Glomerular visceral epithelial cell (primary cell): ENCODE data around the gene KLK15.

ENCODE experiments used
- DNase-seq: peaks from one replicate; pipeline ENCODE4 v3.0.0-alpha.2; 2016; ENCODE audit errors: extremely low spot score

Gene KLK15

DNA sequence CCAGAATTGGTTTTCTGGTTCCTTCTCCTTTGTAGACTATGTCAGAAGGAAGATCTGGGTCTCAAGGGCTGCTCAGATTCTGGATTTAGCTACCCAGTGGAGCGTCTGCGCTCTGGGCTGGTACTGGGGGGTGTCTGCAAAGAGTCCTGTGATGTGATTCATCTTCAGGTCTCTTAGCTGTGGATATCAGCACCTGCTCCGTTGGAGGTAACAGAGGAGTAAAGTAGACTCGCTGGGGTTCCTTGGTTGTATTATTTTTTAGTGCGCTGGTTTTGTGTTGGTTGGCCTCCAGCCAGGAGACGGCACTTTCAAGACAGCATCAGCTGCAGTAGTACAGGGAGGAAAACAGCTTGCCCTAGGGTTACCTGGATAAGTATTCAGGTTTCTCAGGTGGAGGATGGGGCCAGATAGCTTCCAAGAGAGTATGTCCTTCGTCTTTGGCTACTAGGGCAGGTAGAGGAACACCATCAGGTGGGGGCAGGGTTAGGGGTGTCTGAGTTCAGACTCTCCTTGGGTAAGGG lies 10.4 kb upstream of the KLK15 start:
- DNase-seq: no peak

- no peak for DNase-seq
Measured at GRCh38 chr19:50843205-50843604, 9.8 kb upstream of the KLK15 start.

- no peak for DNase-seq
Measured at GRCh38 chr19:50842130-50842529, 8.8 kb upstream of the KLK15 start.

- no peak for DNase-seq
Measured at GRCh38 chr19:50839712-50840655, 6.6 kb upstream of the KLK15 start.

- DNase-seq: no peak
Measured at GRCh38 chr19:50838239-50838638, 4.9 kb upstream of the KLK15 start.

DNA sequence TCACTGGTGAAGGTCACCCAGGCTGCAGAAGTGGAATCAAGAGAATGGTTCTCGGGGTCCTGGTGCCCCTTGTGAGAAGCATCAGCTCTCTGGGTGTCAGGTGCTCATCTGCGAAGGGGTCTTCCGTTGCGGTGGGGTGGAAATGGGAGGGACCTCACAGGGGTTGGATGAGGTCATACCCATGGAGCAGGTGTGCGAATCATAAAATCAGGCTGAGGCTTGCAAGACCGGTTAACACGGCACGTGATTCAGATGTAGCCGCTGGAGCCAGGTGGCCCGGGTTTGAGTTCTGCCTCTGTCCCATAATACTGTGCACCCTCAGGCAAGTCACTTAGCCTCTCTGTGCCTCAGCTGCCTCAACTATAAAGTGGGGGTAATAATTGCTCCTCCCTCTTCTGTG lies 3.9 kb upstream of the KLK15 start:
- DNase-seq: no peak

DNA sequence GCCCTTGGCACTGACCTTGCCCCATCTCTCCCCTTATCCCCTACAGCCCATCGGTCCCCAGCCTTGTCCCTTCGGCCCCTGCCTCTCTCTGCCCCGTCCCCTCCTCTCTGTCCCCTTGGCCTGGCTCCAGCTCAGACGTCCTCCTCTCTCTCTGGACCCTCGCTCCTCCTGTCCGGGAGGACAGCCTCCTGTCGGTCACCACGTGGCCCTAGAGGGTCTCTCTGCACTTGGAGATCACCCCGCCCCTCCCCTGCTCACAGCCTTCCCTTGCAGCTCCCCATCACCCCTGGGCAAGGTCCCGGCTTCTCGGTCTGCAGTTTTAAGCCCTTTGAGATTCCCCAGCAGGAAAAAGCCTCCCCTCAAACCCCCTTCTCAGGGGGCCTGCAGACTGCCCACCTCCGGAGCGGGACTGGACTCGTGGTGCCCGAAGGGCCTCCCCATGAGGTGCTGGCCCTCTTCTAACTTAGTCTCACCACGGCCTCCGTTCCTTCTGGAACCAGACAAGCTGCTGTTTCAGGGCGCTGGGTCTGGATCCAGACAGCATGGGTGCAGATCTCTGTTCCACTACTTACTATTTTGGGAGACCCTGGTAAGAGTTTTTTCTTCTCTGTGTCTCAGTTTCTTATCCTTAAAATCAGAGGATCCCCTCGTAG lies 3.3 kb upstream of the KLK15 start:
- DNase-seq: no peak

- peak; percentile 66 for DNase-seq
Measured at GRCh38 chr19:50835785-50836542, 2.6 kb upstream of the KLK15 start.

GRCh38 chr19:50835103-50835784 lies 1.9 kb upstream of the KLK15 start:
- DNase-seq: no peak

DNA sequence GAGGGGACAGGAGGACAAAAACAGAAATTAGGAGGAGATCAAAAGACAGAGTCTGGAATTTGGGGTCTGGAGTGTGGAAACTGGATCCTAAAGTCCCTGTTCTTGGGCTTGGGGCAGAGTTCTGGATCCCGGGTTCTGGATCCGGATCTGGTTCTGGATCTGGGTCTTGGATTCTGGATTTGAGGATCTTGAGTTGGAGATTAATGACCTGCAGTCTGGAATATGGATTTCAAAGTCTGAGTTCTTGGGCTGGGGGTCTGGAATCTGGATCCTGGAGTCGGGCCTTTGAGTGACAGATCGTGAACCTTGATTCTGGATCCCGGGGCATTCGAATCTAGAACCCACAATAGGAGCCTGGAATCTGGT lies 411 bp upstream of the KLK15 start:
- DNase-seq: no peak

DNA sequence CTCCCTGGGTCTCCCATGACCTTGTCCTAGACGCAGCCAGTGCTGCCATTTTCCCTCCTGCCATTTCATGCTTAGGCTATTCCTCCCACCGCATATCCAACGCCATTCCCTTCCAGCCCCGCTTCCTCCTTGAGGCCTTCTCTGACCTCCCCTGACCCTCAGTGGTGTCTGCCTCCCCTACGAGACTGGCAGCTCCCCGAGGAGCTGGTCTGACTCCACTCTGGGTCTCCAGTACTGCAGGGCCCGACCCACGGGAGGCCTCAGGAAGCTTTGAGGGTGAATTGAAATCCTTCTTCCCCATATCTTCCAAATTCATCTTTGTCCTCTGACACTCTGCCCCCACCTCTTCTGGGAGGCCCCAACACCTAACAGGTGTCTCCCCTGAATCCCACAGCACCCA lies 708 bp downstream of the KLK15 start:
- no peak for DNase-seq

DNA sequence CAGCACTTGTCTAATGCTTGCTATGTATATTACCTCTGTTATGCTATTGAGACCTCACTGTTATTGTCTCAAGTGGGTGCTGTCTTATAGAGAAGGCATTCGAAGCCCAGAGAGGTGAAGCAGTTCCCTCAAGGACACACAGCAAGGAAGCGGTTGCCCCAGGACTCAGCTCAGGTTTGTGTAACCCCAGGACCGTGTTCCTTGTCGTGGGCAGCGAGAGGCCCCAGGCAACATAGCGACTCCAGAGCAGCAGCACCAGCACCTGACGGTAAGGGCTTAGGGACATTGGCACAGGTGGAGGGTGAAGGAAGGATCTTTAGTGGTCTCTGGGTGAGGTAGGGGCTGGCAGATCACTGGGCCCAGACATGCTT lies 2.4 kb downstream of the KLK15 start:
- no peak for DNase-seq

DNA sequence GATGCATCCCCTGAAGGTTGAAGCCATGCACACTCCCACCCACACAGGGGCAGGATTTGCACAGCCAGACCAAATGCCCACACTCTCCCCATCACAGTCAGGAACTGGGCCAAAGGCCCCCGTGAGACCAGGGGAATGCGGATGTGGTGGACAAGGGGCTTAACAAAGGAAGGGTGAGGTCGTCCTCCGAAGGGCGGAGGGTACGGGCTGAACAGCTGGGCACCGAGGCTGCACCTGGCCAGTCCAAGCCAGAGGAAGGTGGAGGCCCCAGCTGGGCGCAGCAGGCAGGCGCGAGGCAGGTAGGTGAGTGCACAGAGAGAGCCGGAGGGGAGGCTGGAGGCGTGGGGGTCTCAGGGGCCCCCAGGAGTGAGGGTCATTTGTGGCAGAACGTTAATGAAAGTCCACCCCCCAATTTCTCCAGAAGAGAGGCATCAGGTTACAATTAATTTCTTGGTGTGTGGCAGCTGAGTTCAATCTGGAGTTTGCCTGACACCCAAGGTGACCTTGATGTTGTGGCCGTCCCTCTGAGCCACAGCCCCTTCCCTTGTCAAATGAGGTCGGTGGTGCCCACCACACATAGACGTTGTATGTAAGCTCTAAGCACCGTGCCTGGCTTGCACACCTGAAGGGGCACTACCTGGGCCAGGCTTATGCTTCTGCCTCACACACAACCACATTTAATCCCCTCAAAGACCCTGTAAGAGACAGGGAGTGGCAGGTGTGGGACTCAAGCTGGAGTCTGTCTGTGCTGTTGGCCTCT lies 2.9 kb downstream of the KLK15 start:
- DNase-seq: peak; percentile 7

DNA sequence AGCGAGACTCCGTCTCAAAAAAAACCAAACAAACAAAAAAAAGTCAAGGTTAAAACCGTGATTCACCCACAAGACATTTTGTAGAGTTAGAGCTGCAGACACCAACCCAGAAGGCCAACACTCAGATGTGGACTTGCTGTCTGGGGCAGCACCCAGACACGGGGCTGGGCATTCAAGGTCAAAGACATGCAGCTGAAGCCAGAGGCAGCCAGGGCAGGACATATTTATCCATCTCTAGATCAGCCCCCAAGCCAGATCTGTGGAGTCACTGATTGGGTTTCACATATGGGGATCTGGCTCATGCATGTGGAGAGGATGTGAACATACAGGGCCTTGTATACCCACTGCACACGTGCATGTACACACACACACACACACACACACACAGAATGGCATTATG lies 3.6 kb downstream of the KLK15 start:
- DNase-seq: no peak

GRCh38 chr19:50827476-50827875 lies 5.9 kb downstream of the KLK15 start:
- DNase-seq: no peak

DNA sequence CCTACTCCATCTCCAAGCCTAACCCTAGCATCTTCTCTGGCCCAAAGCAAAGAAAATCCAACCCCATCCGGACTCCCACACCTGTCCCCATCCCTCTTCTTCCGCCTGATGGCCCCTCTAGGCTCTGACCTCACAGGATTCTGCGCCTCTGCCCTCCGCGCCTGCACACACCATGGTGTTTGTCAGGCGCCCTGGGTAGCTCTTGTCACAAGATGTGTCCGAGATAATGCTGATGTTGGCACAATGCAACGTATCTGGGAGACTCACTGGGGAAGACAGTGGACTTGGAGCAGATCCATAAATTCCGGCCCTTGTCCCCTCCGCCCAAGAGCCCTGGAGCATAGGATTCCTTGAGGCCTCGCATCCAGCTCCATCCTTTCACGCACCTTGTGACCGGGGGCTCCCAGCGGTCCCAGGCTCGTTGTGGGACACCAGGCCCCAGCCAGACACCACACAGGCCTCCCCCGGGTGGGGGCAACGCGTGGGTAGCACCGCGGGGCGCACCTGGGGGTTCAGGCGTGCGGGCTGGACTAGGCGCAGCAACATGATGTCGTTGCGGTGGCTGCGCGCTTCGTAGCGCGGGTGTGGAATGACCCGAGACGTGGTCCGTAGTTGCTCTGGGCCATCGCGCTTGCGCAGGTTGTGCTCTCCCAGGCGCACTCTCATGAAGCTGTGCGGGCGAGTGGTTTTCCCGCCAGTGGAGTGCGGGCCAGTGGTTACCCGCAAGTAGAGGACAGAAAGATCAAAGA lies 6.7 kb downstream of the KLK15 start:
- DNase-seq: no peak

- no peak for DNase-seq
Measured at GRCh38 chr19:50823389-50824042, 9.9 kb downstream of the KLK15 start, which contains the start of gene KLK1. Gene KLK1 (minus strand): TSS chr19:50823787. CDS start chr19:50823748, 39 bp downstream.

DNA sequence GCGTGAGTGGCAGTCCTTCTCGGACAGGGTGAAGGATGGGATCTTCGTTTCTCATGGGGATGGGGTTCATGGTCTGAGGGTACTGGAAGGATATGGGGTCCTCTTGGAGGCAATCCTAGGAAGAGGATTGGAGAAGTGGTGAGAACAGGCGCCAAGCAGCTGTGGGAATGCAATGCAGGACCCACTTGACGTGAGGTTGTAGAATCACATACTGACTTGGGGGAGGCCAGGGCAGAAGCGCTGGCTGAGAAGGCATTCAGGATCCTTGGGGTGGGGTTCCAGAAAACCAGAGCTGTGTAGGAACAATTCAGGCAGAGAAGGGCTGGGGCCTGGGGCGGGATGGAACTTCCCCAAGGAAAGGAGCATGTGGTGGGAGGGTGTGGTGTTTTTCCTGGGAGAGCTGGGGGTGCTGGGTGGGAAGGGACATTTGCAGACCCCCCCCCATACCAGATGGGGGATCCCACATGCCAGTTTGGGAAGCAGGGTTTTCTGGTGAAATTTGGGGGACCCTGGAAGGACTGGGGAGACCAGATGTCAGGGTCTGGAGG lies 10.6 kb downstream of the KLK15 start:
- DNase-seq: no peak

GRCh38 chr19:50821622-50822021 lies 11.8 kb downstream of the KLK15 start:
- DNase-seq: no peak
